RWPE1 (cell line): ENCODE data around the gene ASB4.
"Not testable (repeated sequence)": the region's sequence is repeated elsewhere in the genome, so short reads cannot be mapped to it uniquely, and the experiment has no call there.

ENCODE experiments used
- CTCF ChIA-PET: fragments of 350-600 bp; sonication (Branson Sonifier 250); formaldehyde crosslinking; extraction: SDS; loops from one replicate; lab custom pipeline; 2021; lab: Yijun Ruan, JAX
- POLR2A ChIA-PET: fragments of 400-600 bp; formaldehyde crosslinking; extraction: SDS; loops from one replicate; lab custom pipeline; 2020; ENCODE audit warnings: antibody characterized with exemption; ENCODE audit not compliant: low non-redundant PET; lab: Yijun Ruan, JAX
- DNase-seq: peaks from one replicate; pipeline ENCODE4 v3.0.0; 2012; ENCODE audit warnings: low spot score
- H3K27ac ChIP-seq: fragments of 450-650 bp; 2 replicates; pipeline ENCODE4 v1.5.1; 2017
- CTCF ChIP-seq: fragments of 450-650 bp; conservative IDR thresholded peaks from 2 replicates; pipeline ENCODE4 v1.5.1; 2017; ENCODE audit warnings: low read depth, mild to moderate bottlenecking

ASB4 gene

GRCh38 chr7:95446618-95447017 is 39.1 kb upstream of the ASB4 start:
- no peak for TF ChIP-seq CTCF
- ChIA-PET CTCF (no interaction called here), POLR2A (no interaction called here)
- no peak for DNase-seq
- no peak overlapping the region for H3K27ac ChIP-seq

- CTCF ChIA-PET: no interaction called here
- POLR2A ChIA-PET: no interaction called here
- no peak for TF ChIP-seq CTCF
- no peak for DNase-seq
- H3K27ac ChIP-seq: no peak overlapping the region
Observed at GRCh38 chr7:95454438-95455045, 31.2 kb upstream of the ASB4 start.

GRCh38 chr7:95457947-95458346 is 27.8 kb upstream of the ASB4 start:
- TF ChIP-seq CTCF: no peak
- ChIA-PET POLR2A (no interaction called here), CTCF (no interaction called here)
- H3K27ac ChIP-seq: no peak overlapping the region
- no peak for DNase-seq

- DNase-seq, POLR2A ChIA-PET, H3K27ac ChIP-seq: not testable (repeated sequence)
- CTCF ChIA-PET: interaction anchor here (0.6 kb wide), 1 partner anchor 514 kb away, joined by 5 read pairs; no protein-coding TSS in a partner anchor
Observed at GRCh38 chr7:95460653-95461052, 25.1 kb upstream of the ASB4 start.

- POLR2A ChIA-PET: no interaction called here
Observed at GRCh38 chr7:95467912-95468607, 17.7 kb upstream of the ASB4 start.

GRCh38 chr7:95469187-95469586 is 16.6 kb upstream of the ASB4 start:
- ChIA-PET CTCF (no interaction called here), POLR2A (no interaction called here)
- TF ChIP-seq CTCF: no peak
- no peak for DNase-seq
- H3K27ac ChIP-seq: no peak overlapping the region

More at GRCh38 chr7:95467912-95468607, 17.7 kb upstream of the ASB4 start:
- CTCF ChIA-PET: interaction anchor here (0.5 kb wide), 1 partner anchor 1082 kb away, joined by 5 read pairs; no protein-coding TSS in a partner anchor
- TF ChIP-seq CTCF: no peak
- H3K27ac ChIP-seq: no peak overlapping the region
- DNase-seq: no peak

- ChIA-PET CTCF (no interaction called here), POLR2A (no interaction called here)
- DNase-seq: no peak
- no peak for TF ChIP-seq CTCF
- no peak overlapping the region for H3K27ac ChIP-seq
Observed at GRCh38 chr7:95469848-95470247, 15.9 kb upstream of the ASB4 start.
